NCI-H748 treated with DMSO at 0.1 percent for 48 hours (cell line): ENCODE results near the gene RETREG2.
A peak's percentile ranks its signal among the peaks of the same experiment; 100 is the strongest.

Source experiments
- DNase-seq: peaks from one replicate; lab custom pipeline; 2025; lab: John Stamatoyannopoulos, UW

RETREG2 gene

DNA sequence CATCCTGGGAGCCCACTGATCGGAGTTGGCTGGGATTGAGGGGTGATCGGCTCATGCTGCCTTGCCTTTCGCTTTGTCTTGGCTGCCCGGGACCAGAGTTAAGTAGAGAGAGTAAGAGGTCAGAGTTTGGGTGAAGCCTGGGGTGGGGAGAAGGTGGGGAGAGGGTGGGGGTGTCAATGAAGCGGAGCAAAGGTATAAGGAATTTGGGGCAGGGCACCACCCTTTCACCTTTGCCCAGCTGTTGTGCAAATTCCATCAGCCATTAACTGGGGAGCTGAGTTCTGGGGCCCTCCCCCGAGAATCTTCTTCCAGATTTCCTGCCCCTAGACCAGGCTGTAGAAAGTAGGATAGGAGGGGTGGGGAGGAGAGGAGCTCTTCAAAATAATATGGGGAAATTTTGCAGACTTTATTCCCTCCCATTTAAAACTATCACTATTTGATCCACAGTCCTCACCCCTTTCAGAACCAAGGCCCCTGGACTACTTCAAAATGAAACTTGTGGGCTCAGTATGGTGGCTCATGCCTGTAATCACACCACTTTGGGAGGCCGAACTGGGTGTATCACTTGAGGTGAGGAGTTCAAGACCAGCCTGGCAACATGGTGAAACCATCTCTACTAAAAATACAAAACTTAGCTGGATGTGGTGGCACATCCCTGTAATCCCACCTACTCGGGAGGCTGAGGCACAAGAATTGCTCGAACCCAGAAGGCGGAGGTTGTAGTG, 8.0 kb upstream of the RETREG2 start, which contains the start of gene SLC23A3:
Gene SLC23A3 (minus strand): TSS at position 100 of the 725 bp plus-strand sequence. CDS start 45 bp downstream, at position 55.
- DNase-seq, result no peak

DNA sequence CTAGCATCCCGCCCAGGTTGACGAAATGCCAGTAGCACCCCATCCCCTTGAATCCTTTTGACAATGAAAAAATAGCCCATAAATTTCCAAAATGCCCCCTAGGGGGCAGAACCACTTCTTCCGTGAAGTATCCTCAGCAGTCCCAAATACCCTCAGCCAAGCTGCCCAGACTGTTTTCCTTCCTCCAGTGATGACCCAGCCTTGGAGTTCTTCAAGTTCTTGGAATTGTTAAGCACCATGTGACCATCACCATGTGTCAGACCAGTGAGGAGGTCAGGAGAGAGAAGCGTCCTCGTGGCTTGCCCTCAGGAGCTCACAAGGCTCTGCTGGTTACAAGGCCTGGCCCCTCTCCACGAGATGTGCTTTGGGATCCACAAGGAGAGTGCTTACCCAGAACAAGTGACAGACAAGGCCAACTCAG, 6.8 kb upstream of the RETREG2 start:
- DNase-seq, result peak; percentile 28

DNA sequence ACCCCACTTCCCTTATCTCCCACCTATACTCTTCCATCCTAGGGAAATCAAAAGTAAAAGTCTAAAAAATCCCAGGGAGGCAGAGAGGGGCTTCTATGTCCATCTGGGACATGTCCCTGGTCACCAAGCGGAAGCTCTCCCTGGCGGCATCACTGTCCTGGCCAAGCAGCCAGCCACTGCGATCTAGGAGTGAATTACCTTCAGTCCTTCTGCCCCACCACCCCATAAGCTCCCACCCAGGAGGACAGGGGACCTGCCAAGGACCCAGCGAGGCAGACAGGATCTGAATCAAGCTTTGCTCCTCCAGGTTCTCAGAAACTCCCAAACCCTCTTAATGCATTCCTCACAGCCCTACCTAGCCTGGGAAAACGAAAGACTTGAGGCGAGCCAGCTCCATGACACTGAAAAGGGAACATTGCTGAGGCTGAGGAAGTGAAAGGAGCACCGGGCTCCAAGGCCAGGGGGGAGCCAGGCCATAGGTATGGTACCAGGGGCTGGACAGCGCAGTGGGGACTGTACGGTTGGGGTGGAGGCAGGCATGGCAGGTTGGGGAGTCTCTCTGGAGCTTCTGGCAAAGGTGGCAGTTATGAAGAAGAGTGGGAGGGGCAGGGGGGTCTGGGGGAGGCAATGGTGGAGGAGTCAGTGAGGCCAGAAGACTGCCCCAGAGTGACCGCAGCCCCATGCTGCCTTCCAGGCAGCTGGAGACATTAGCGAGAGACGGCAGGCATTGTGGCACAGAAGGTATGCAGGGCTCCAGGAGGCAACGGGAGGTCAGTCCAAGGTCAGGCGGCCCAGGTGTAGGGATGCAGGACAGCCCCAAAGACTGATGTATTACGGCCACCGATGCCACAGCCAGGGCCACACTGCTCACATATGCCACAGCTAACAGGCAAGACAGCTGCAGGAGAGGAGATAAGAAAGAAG, 5.6 kb upstream of the RETREG2 start:
- no peak for DNase-seq

DNA sequence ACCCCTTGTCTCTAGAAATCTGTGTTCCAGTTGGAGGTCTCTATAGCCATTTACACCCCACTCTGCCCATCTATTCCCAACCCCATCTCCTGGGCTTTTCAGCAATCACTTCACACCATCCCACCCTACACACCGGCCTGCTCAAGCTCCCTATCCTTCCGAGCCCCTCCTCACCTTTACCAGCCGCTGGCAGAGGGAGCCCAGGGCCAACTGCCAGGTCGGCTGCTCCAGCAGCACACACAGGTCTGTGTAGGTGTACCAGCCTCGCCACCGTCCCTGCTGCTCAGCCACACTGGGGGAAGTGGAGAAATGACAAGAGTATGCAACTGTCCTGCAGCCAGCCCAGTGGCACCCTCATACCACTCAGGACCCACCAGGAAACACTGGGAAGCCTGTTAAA, 4.9 kb upstream of the RETREG2 start:
- no peak for DNase-seq

DNA sequence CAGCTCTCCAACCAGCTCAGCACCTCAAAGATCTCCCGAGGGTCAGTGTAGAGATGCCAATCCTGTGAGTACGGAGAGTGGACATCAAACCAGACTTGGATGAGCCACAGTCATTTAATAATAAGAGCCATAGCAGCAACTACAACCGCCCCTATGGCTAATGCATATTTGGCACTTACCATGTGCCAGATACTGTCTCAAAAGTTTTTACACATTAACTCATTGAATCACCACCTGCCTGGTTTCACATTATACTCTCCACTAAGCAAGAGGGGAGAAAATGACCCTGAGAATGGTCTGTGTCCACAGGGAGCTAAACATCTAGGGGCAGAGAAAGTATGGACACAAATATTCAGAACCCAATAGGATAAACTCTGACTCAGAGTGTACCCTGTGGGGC, 3.9 kb upstream of the RETREG2 start:
- DNase-seq, result no peak

DNA sequence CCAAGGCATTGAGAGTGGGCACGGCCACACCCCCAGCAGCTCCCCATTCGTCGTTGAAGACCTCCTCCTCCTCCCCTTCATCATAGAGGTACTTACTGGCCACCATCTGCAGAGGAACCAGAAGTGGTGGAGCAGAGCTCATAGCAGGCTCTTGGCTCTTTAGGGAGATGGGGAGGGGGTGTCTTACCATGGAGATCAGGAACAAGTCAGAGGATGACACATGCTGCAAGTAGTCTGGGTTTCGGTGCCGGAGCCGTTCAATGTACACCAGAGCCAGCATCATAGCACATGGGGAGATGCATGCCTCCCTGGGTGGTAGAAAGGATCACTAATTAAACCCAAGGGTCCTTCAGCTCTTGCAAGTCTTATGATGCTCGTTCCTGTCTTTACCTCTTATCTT, 3.3 kb upstream of the RETREG2 start:
- DNase-seq, result no peak

DNA sequence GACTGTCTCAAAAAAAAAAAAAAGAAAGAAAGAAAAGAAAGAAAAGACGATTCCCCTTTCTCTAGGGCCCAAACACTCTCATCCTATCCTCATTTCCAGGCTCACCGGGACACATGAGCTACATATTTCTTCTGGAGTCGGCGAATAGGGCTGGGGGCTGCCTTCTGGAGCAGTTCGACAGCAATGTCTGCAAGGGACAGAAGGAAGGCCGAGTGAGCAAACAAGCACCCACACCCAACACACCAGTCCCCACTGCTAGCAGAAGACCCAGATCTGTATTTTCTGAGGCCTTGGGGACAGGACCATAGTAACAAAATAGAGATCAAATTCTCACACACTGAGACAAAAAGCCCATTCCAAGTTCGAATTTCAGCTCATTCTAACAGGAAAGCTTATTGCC, 2.6 kb upstream of the RETREG2 start:
- DNase-seq, result no peak

DNA sequence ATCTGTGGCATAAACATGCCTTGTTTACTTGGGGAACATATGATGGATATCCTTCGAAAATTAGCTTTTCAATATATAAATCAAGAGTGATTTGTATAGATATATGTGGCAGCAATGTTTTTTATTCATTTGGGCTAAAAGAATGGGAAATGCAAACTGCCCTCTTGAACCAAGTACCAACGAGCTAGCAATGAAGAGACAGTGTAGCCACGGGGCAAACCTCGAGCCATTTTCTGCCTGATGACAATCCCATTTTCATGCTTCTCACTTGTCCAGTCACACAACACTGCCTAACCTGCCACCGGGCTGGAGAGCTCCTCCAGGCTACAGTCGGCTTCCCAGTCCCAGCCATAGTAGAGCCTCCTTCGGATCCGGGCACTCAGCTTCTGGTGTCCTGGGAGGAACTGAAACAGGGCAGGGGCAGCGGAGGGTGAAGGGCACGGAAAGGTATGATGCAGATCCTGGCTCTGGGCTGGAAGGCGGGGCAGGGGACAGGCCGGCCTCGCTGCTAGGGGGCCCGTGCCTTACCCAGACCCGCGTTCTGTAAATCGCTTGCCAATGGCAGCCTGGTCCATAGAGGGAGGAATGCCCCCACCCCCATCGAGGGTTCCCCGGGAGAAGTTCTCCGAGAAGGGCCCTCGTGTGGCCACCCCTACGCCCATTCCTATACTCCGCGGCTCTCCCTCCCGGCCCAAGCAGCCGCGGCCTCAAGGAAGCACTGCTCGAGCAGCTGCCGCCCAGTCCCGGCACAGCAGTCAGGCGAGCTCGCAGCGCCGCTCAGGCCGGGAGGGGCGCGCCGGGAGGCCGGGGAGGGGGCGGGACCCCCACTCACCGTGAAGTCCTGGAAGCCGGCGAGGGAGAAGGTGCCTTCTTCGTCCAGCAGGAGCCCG, 1.9 kb upstream of the RETREG2 start:
- DNase-seq, result no peak

DNA sequence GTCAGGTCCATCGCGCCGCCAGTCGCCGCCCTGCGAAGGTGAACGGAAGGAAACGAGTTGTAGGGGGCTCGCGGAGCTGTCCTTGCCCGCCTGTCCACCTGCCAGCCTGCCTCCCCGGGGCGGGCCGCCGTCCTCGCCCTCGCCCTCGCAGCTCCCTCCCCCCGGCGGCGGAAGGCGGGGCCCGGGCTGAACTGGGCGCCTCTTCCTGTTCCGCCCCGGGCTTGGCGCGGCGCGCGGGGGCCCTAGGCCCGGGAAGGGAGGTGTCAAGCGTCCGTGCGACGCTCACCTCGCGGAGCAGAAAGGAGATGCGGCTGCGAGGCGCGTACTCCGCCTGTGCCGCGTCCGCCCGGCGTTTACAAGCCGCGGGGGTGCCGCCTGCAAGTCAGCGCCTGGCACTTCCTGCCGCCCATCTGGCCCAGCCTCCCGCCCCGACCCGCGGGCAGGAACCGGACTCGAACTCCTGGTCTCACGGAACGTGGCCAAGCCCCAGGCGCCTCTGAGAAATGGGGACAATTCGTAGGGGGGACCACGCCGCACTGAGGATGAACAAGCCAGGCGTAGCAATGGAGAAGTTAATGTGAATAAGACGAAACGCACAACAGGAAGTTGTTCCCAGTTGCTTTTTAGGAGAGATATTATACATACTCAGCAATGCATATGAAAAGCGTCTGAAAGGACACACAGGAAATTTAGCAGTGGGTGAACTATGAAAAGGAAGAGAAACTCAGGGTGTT, 1.1 kb upstream of the RETREG2 start, which contains the start of gene CNPPD1:
Gene CNPPD1 (minus strand): TSS at position 108 of the 734 bp plus-strand sequence. CDS start 97 bp downstream, at position 11.
- DNase-seq, result peak; percentile 73

DNA sequence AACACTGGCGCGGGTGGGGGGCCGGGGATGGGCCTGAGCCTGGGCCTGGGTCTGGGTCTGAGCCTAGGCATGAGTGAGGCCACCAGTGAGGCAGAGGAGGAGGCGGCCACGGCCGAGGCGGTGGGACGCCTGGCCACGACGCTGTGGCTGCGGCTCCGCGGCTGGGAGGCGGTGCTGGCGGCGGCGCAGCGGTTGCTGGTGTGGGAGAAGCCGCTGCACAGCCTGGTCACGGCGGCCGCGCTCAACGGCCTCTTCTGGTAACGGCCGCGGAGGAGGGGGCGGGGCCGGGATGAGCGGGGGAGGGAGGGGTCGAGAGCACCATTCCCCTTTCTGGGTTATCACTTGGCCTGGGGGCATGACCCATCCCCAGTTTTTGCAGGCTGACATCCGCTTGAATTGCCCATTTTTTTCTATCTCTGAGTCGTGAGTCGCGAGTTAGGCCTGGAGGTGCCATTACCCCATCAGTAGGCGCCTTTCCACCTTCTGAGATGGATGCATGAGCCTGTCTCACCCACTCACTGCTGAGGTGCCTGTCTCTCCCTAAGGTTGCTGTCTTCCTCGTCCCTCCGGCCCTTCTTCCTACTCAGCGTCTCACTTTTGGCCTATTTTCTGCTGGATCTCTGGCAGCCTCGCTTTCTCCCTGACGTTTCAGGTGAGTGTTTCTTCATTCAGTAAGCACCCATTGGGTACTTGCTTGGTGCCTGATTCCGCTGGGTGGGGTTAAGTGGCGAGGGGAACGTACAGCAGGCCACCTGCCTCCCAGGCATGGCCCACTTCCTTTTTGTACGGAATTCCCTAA, 501 bp downstream of the RETREG2 start:
- DNase-seq, result no peak

DNA sequence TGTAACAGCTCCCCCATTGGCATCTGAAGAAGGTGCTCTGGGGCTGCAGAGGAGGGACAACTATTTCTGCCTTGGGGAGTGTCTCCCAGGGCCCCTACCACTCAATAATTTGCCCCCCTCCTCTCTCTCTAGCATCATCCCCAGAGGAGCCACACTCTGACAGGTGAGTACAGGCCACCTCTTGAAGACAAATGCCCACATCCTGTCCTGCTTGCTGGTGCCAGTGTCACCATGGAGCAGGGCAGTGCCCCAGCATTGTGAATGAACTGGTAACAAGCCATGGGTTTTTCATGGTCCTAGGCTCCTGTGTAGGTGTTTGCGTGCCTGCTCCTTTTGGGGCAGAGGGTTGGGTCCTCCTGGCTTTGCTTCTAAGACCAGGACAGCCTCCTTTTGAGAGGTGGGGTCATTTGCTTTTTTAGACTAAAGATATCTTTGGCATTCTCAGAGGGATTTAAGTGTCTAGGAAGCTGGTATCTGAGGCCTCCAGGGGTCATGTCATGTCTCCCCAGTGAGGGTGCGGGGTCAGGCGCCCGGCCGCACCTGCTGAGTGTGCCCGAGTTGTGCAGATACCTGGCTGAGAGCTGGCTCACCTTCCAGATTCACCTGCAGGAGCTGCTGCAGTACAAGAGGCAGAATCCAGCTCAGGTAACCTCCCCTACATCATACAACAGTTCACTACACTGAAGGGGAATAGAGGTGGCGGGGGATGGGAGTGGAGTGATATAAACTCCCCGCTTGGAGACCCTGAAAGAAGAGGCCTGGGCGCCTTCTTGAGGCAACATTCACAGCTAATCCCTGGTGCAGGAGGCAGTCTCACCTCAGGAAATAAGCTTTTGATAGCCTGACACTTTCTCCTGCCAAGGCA, 1.8 kb downstream of the RETREG2 start:
- DNase-seq, result no peak

DNA sequence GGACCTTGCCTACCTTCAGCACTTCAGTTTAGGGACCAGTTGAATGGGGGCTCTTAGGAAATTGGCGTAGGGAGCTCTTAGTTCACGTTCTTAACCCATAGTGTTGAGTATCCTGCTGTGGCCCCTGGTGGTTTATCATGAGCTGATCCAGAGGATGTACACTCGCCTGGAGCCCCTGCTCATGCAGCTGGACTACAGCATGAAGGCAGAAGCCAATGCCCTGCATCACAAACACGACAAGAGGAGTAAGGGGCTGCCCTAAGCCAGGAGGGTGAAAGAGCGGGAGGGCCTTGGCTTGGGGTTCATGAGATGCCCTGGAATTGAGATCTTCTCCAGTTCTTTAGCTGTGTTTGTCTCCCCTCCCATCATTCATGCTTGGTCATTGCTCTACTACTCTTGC, 2.9 kb downstream of the RETREG2 start:
- DNase-seq, result no peak

DNA sequence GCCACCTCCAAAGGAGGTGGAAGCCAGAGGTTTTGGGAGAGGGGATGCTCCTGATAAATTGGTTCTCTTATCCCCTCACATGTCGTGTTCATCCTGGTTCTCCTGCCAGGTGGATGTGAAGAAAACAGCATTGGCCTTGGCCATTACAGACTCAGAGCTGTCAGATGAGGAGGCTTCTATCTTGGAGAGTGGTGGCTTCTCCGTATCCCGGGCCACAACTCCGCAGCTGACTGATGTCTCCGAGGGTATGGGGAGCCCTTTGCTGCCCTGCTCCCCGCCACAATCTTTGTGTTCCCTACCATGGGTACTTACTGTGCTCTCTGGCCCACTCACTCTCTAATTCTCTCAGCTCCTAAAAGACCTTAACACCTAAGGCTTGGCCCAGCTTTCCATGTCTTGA, 3.5 kb downstream of the RETREG2 start:
- no peak for DNase-seq

DNA sequence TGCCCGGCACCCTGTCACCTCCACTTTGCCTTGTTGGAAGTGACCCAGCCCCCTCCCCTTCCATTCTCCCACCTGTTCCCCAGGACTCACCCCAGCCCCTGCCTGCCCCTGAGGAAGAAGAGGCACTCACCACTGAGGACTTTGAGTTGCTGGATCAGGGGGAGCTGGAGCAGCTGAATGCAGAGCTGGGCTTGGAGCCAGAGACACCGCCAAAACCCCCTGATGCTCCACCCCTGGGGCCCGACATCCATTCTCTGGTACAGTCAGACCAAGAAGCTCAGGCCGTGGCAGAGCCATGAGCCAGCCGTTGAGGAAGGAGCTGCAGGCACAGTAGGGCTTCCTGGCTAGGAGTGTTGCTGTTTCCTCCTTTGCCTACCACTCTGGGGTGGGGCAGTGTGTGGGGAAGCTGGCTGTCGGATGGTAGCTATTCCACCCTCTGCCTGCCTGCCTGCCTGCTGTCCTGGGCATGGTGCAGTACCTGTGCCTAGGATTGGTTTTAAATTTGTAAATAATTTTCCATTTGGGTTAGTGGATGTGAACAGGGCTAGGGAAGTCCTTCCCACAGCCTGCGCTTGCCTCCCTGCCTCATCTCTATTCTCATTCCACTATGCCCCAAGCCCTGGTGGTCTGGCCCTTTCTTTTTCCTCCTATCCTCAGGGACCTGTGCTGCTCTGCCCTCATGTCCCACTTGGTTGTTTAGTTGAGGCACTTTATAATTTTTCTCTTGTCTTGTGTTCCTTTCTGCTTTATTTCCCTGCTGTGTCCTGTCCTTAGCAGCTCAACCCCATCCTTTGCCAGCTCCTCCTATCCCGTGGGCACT, 4.5 kb downstream of the RETREG2 start:
- no peak for DNase-seq

DNA sequence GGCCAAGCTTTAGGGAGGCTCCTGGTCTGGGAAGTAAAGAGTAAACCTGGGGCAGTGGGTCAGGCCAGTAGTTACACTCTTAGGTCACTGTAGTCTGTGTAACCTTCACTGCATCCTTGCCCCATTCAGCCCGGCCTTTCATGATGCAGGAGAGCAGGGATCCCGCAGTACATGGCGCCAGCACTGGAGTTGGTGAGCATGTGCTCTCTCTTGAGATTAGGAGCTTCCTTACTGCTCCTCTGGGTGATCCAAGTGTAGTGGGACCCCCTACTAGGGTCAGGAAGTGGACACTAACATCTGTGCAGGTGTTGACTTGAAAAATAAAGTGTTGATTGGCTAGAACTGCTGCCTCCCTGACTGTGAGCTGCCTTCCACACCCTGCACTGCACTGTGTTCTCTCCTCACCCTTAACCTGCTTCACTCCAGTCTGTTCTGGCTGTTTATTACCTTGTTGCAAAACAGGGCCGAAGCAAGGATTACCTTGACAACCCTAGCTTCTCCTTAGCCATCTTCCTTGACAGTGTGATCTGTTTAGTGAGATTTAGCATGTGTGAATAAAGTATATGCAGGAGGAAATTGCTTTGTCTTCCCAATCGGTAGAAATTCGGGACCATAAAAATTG, 5.2 kb downstream of the RETREG2 start:
- DNase-seq, result no peak

DNA sequence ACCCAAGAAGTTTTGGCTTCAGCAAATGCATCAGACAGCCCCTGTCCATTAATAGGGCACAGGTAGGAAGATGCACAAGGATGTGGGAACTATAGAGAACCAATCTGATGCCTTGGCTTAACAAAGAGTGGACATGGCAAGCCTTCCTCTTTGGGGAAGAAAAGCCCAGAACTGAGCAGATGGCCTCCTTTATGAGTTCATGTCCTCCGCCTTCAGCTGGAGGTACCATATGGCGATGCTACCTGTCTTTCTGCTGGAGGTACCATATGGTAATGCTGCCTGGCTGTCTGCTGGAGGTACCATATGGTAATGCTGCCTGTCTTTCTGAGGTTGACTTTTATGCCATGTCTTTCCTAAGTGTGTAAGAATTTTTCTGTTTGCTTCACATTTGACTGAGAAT, 6.0 kb downstream of the RETREG2 start:
- no peak for DNase-seq

DNA sequence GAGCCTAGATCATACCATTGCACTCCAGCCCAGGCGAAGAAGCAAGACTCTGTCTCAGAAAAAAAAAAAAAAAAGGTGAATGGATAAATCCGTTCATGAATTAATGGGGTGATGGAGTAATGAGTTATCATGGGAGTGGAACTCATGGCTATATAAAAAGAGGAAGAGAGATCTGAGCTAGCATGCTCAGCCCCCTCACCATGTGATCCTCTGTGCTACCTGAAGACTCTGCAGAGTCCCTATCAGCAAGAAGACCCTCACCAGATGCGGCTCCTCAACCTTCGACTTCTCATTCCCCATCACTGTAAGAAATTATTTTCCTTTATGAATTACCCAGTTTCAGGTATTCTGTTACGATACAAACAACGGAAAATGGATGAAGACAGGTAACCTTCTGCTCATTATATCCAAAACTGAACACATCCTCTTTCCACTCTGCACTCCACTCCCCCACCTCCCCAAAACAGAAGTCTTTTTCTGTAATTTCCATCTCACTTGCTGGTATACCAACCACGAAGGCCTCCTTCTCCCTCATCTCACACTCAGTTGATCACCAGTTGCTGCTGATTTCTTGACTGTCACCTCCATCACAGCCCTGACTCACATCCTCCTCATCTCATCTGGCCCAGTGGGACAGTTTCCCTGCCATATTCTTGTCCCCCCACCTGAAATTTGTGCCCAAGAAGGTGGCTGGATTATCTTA, 8.8 kb downstream of the RETREG2 start:
- no peak for DNase-seq
